Neuronal stem cell (in vitro differentiated cells): Measurements from ENCODE around the gene SHISAL1.
A peak's percentile ranks its signal among the peaks of the same experiment; 100 is the strongest.
"Not testable (repeated sequence)": the region's sequence is repeated elsewhere in the genome, so short reads cannot be mapped to it uniquely, and the experiment has no call there.

Experiments used
- DNase-seq: peaks from one replicate; pipeline ENCODE4 v3.0.0-alpha.2; 2013; ENCODE audit warnings: low spot score
- H2AFZ ChIP-seq: one replicate; pipeline ENCODE4 v1.6.1; 2013; ENCODE audit warnings: mild to moderate bottlenecking, low read length, inconsistent platforms
- H2AK5ac ChIP-seq: 2 replicates; pipeline ENCODE4 v1.6.1; 2013; ENCODE audit warnings: low read depth, mild to moderate bottlenecking, inconsistent platforms, low read length, moderate library complexity, mixed read lengths
- H2BK120ac ChIP-seq: 2 replicates; pipeline ENCODE4 v1.6.1; 2013; ENCODE audit warnings: low read depth, mild to moderate bottlenecking, inconsistent platforms, low read length, moderate library complexity, mixed read lengths
- H2BK12ac ChIP-seq: one replicate; pipeline ENCODE4 v1.6.1; 2013; ENCODE audit warnings: low read length, inconsistent platforms
- H2BK15ac ChIP-seq: 2 replicates; pipeline ENCODE4 v1.6.1; 2013; ENCODE audit warnings: mild to moderate bottlenecking, low read length, inconsistent platforms, mixed read lengths
- H2BK5ac ChIP-seq: one replicate; pipeline ENCODE4 v1.6.1; 2013; ENCODE audit warnings: inconsistent platforms, mild to moderate bottlenecking, low read length, moderate library complexity
- H3K14ac ChIP-seq: one replicate; pipeline ENCODE4 v1.6.1; 2013; ENCODE audit warnings: low read length, inconsistent platforms
- H3K18ac ChIP-seq: 2 replicates; pipeline ENCODE4 v1.6.1; 2013; ENCODE audit warnings: low read length, inconsistent platforms
- H3K23ac ChIP-seq: 2 replicates; pipeline ENCODE4 v1.6.1; 2013; ENCODE audit warnings: low read depth, mild to moderate bottlenecking, mixed read lengths, low read length, inconsistent platforms; ENCODE audit not compliant: poor library complexity
- H3K27ac ChIP-seq: replicated peaks from 3 replicates; pipeline ENCODE4 v1.5.1; 2013; ENCODE audit warnings: low read length, inconsistent platforms
- H3K27me3 ChIP-seq, 3 experiments: 2 replicates each; pipeline ENCODE4 v1.6.1; 2013; ENCODE audit warnings: low read length in 3 of 3, mild to moderate bottlenecking in 2 of 3, inconsistent platforms in 1 of 3, low read depth in 1 of 3, mixed read lengths in 1 of 3, moderate library complexity in 1 of 3; ENCODE audit not compliant: control insufficient read depth in 3 of 3, insufficient read depth in 3 of 3
- H3K36me3 ChIP-seq, 2 donors: replicated peaks in 1 of 2; 2 replicates each; pipeline ENCODE4 v1.6.1; 2013; ENCODE audit warnings: low read length in 2 of 2; ENCODE audit not compliant: control insufficient read depth in 2 of 2, insufficient read depth in 2 of 2
- H3K4ac ChIP-seq: 2 replicates; pipeline ENCODE4 v1.6.1; 2013; ENCODE audit warnings: inconsistent platforms, mild to moderate bottlenecking, low read length, moderate library complexity
- H3K4me1 ChIP-seq, 2 donors: 1 replicate in 1 of 2; 2 replicates in 1 of 2; pipeline ENCODE4 v1.6.1; 2013; ENCODE audit warnings: low read length in 2 of 2, low read depth in 1 of 2; ENCODE audit not compliant: control insufficient read depth in 2 of 2, insufficient read depth in 1 of 2
- H3K4me2 ChIP-seq: one replicate; pipeline ENCODE4 v1.6.1; 2013; ENCODE audit warnings: mild to moderate bottlenecking, low read length, inconsistent platforms; ENCODE audit not compliant: insufficient read depth, poor library complexity, severe bottlenecking
- H3K4me3 ChIP-seq, 2 donors: 2 replicates each; pipeline ENCODE4 v1.5.1; 2013; ENCODE audit warnings: low read length in 2 of 2, mild to moderate bottlenecking in 2 of 2, inconsistent platforms in 1 of 2, moderate library complexity in 1 of 2
- H3K79me1 ChIP-seq: one replicate; pipeline ENCODE4 v1.6.1; 2013; ENCODE audit warnings: low read depth, mild to moderate bottlenecking, inconsistent platforms, low read length, moderate library complexity
- H3K9ac ChIP-seq: one replicate; pipeline ENCODE4 v1.6.1; 2013; ENCODE audit warnings: mild to moderate bottlenecking, low read depth, low read length, inconsistent platforms; ENCODE audit not compliant: poor library complexity
- H3K9me3 ChIP-seq, 2 donors: replicated peaks in 1 of 2; 2 replicates each; pipeline versions ENCODE3 to v1.6.1; 2013; ENCODE audit warnings: low read length in 2 of 2, mild to moderate bottlenecking in 2 of 2, inconsistent platforms in 1 of 2, low read depth in 1 of 2, mixed read lengths in 1 of 2, moderate library complexity in 1 of 2; ENCODE audit not compliant: control insufficient read depth in 2 of 2, insufficient read depth in 1 of 2
- H4K8ac ChIP-seq: one replicate; pipeline ENCODE4 v1.6.1; 2013; ENCODE audit warnings: low read depth, mild to moderate bottlenecking, inconsistent platforms, low read length, moderate library complexity
- H4K91ac ChIP-seq: one replicate; pipeline ENCODE4 v1.6.1; 2013; ENCODE audit warnings: low read length, low read depth, mild to moderate bottlenecking, inconsistent platforms; ENCODE audit not compliant: poor library complexity
- WGBS, 2 donors: extraction: QIAGEN DNeasy Blood & Tissue Kit; methylation state at CpG; one replicate each; pipeline ENCODE4 v1.1.7; 2013; ENCODE audit warnings: missing lambda C conversion rate in 2 of 2, mixed read lengths in 1 of 2; ENCODE audit not compliant: insufficient read length in 2 of 2, insufficient replicate concordance in 1 of 2; ENCODE audit errors: extremely low coverage in 2 of 2; 5-methylcytosine and 5-hydroxymethylcytosine counted together

Gene SHISAL1

GRCh38 chr22:44305455-44305854 lies 7.3 kb downstream of the SHISAL1 start:
- peak overlapping the region; percentile 98 for H2BK15ac ChIP-seq
- H2BK120ac ChIP-seq, result peak overlapping the region; percentile 16
- no peak overlapping the region for H3K4me3 ChIP-seq
- H3K4me2 ChIP-seq, result no peak overlapping the region
- H3K18ac ChIP-seq, result peak overlapping the region; percentile 95
- peaks cover 0 to 2% of the 10 kb centered on the region in 2 donors for H3K9me3 ChIP-seq
- H2AFZ ChIP-seq, result no peak overlapping the region
- no peak overlapping the region for H3K27ac ChIP-seq
- H3K79me1 ChIP-seq, result no peaks in the 10 kb centered on the region
- peak overlapping the region; percentile 98 for H2AK5ac ChIP-seq
- H3K36me3 ChIP-seq, result no peaks in the 10 kb centered on the region
- H3K9ac ChIP-seq, result peak overlapping the region; percentile 73
- H3K4me1 ChIP-seq, result peaks cover 16 to 19% of the 10 kb centered on the region in 2 donors
- DNase-seq, result no peak
- no peaks in the 10 kb centered on the region for H3K27me3 ChIP-seq
- WGBS, 2 donors, result no CpG with 5 or more reads among the region's 13 CpGs
- H3K4ac ChIP-seq, result no peak overlapping the region
- no peak overlapping the region for H3K14ac ChIP-seq
- H4K8ac ChIP-seq, result no peak overlapping the region
- H3K23ac ChIP-seq, result no peak overlapping the region
- H2BK5ac ChIP-seq, result peak overlapping the region; percentile 76
- H2BK12ac ChIP-seq, result peak overlapping the region; percentile 75
- no peak overlapping the region for H4K91ac ChIP-seq

GRCh38 chr22:44304911-44305310 lies 7.8 kb downstream of the SHISAL1 start:
- DNase-seq, result no peak
- Histone ChIP-seq H3K4me1 (peaks cover 16 to 22% of the 10 kb centered on the region in 2 donors), H2BK120ac (no peak overlapping the region), H3K27me3 (no peaks in the 10 kb centered on the region), H3K9me3 (peaks cover 0 to 2% of the 10 kb centered on the region in 2 donors), H3K4ac (no peak overlapping the region), H3K4me2 (no peak overlapping the region), H4K91ac (no peak overlapping the region), H2BK12ac (no peak overlapping the region), H3K14ac (no peak overlapping the region), H3K18ac (peak overlapping the region; percentile 95), H2AFZ (no peak overlapping the region), H3K4me3 (no peak overlapping the region), H3K79me1 (no peaks in the 10 kb centered on the region), H3K9ac (no peak overlapping the region), H2AK5ac (peak overlapping the region; percentile 98), H2BK5ac (no peak overlapping the region), H3K36me3 (no peaks in the 10 kb centered on the region), H2BK15ac (no peak overlapping the region), H3K27ac (no peak overlapping the region), H4K8ac (no peak overlapping the region), H3K23ac (no peak overlapping the region)
- no CpG with 5 or more reads among the region's 2 CpGs for WGBS, 2 donors

GRCh38 chr22:44304354-44304753 lies 8.4 kb downstream of the SHISAL1 start:
- Histone ChIP-seq H3K27ac (no peak overlapping the region), H3K23ac (no peak overlapping the region), H2BK5ac (no peak overlapping the region), H2AK5ac (peak overlapping the region; percentile 66), H2BK15ac (peak overlapping the region; percentile 69), H3K4me1 (peaks cover 18 to 25% of the 10 kb centered on the region in 2 donors), H2BK120ac (peak overlapping the region; percentile 95), H2AFZ (no peak overlapping the region), H3K18ac (peak overlapping the region; percentile 59), H3K27me3 (no peaks in the 10 kb centered on the region), H2BK12ac (peak overlapping the region; percentile 7), H4K91ac (no peak overlapping the region), H3K9ac (peak overlapping the region; percentile 12), H3K36me3 (no peaks in the 10 kb centered on the region), H3K4me2 (no peak overlapping the region), H3K9me3 (peaks cover 0 to 2% of the 10 kb centered on the region in 2 donors), H3K79me1 (no peaks in the 10 kb centered on the region), H3K14ac (no peak overlapping the region), H4K8ac (no peak overlapping the region), H3K4me3 (no peak overlapping the region), H3K4ac (no peak overlapping the region)
- no peak for DNase-seq
- no CpG with 5 or more reads among the region's 9 CpGs for WGBS, 2 donors

GRCh38 chr22:44302363-44302762 lies 10.4 kb downstream of the SHISAL1 start:
- not testable (repeated sequence) for H3K4me3 ChIP-seq, H2BK12ac ChIP-seq, H2BK5ac ChIP-seq, H3K36me3 ChIP-seq, H3K4me2 ChIP-seq, H2AFZ ChIP-seq, H3K27ac ChIP-seq, H2BK120ac ChIP-seq, H3K4ac ChIP-seq, H3K9ac ChIP-seq, H4K91ac ChIP-seq, H2BK15ac ChIP-seq, H3K9me3 ChIP-seq, H3K23ac ChIP-seq, DNase-seq, H3K79me1 ChIP-seq, H4K8ac ChIP-seq, H3K27me3 ChIP-seq, H2AK5ac ChIP-seq, H3K14ac ChIP-seq
- Histone ChIP-seq H3K18ac (peak overlapping the region; percentile 54), H3K4me1 (peaks cover 31 to 38% of the 10 kb centered on the region in 2 donors)
- WGBS, 2 donors, result 100% methylated on average over 2 of the region's 10 CpGs; no CpG with 5 or more reads in 1 of the 2 donors
